Measurements from ENCODE around the gene SLC7A6OS. TPM values are rescaled to one million over a fixed set of nuclear protein-coding genes. Genes with fewer than 3 reads are reported as not detected.

SLC7A6OS gene
- total and polyA plus RNA-seq, 10 of the 15 experiments (the other 5 are each of a cell fraction or from before 2014, with no cell fraction given) = 2.9 to 27.4 (median 16.9) TPM

- no peak for TF ChIP-seq SREBF2 (IDR thresholded peaks at IDR 0.05; ENCODE audit: low read length)
- TF ChIP-seq NFYA (IDR thresholded peaks at IDR 0.05; ENCODE audit: borderline replicate concordance, low read depth, low read length) = no peak
- TF ChIP-seq ZNF384 (IDR thresholded peaks at IDR 0.05; ENCODE audit: borderline replicate concordance, low read depth, low read length) = peak; percentile 57; the same call in 1 of the 2 replicates
Measured at GRCh38 chr16:68284847-68285246, 25.9 kb downstream of the SLC7A6OS start (continued).

- 13% methylated on average over 9 of the region's 9 CpGs for WGBS (ENCODE audit: insufficient coverage, insufficient replicate concordance, low lambda C conversion rate, missing lambda C conversion rate)
- Histone ChIP-seq H3K9ac (ENCODE audit: control insufficient read depth, insufficient read depth, low read length) (peak overlapping the region; percentile 56), H2AFZ (ENCODE audit: control insufficient read depth, low read depth, low read length) (no peak overlapping the region; the same call in 1 of the 2 replicates), H3K4me3 (peak overlapping the region; percentile 23; the same call in 1 of the 2 replicates), H3K4me2 (ENCODE audit: control insufficient read depth, insufficient read depth) (peak overlapping the region; percentile 77), H3K36me3 (ENCODE audit: control insufficient read depth in 2 of 2, insufficient read depth in 2 of 2, low read length in 1 of 2) (peaks cover 15% of the 10 kb centered on the region in 2 experiments), H3K4me1 (ENCODE audit: control insufficient read depth, insufficient read depth, low read length) (peaks cover 70% of the 10 kb centered on the region), H4K20me1 (ENCODE audit: control insufficient read depth, insufficient read depth) (no peaks in the 10 kb centered on the region), H3K9me3 (replicated peaks; ENCODE audit: control insufficient read depth, insufficient read depth, low read length) (no peaks in the 10 kb centered on the region), H3K27ac (ENCODE audit: control insufficient read depth, insufficient read depth) (peak overlapping the region; percentile 91), H3K79me2 (ENCODE audit: control insufficient read depth, insufficient read depth, low read length) (peaks cover 58% of the 10 kb centered on the region), H3K27me3 (replicated peaks in 1 of 2; ENCODE audit: control insufficient read depth in 2 of 2, insufficient read depth in 2 of 2, low read length in 1 of 2) (no peaks in the 10 kb centered on the region)
- in situ Hi-C loops (cut with MboI) = no loop called here
- intact Hi-C loops (cut with micrococcal nuclease; ENCODE audit: unreplicated experiment) = no loop called here
- ChIA-PET CTCF (interaction anchor here (0.8 to 5.2 kb wide), 12 partner anchors 8 to 101 kb away, joined by 3 to 126 read pairs (median 4); partner anchors contain the start of genes PRMT7, SLC7A6 and SLC7A6OS), RAD21 (ENCODE audit: unreplicated experiment) (interaction anchor here (1.0 to 4.8 kb wide), 14 partner anchors 8 to 186 kb away, joined by 3 to 97 read pairs (median 7); partner anchors contain the start of genes PRMT7, SLC7A6 and SLC7A6OS), SMC1A (ENCODE audit: uncharacterized antibody, unreplicated experiment) (interaction anchor here (0.5 to 16.5 kb wide), 15 partner anchors 8 to 187 kb away, joined by 3 to 253 read pairs (median 4); partner anchors contain the start of genes PRMT7, SLC7A6 and SLC7A6OS), POLR2A (interaction anchor here (0.6 to 11.1 kb wide), 17 partner anchors 8 to 199 kb away, joined by 3 to 177 read pairs (median 4); partner anchors contain the start of genes NFATC3, PRMT7, SLC7A6 and SLC7A6OS)
- TF ChIP-seq MEF2B (IDR thresholded peaks at IDR 0.05; ENCODE audit: partially characterized antibody, poor library complexity, severe bottlenecking) (peak; percentile 50), BCL11A (IDR thresholded peaks at IDR 0.05; ENCODE audit: low read depth, low read length) (no peak), IKZF2 (IDR thresholded peaks at IDR 0.05) (peak in 1 of 2 experiments; percentile 9; a peak in 1 of 4 replicates), CBX3 (IDR thresholded peaks at IDR 0.05; ENCODE audit: borderline replicate concordance, low read depth) (no peak), ZBTB4 (CRISPR knock-in tag; IDR thresholded peaks at IDR 0.05) (no peak), SIN3A (IDR thresholded peaks at IDR 0.05; ENCODE audit: low read depth, low read length) (no peak), TBL1XR1 (IDR thresholded peaks at IDR 0.05; ENCODE audit: low read depth, low read length) (0 out of 2 replicates have a peak, but pooled peaks have one; percentile 16), CBFB (IDR thresholded peaks at IDR 0.05; ENCODE audit: low read depth) (0 out of 2 replicates have a peak, but pooled peaks have one; percentile 19), NR2F1 (conservative IDR thresholded peaks at IDR 0.05) (peak; percentile 56; the same call in 1 of the 2 replicates), CBX5 (IDR thresholded peaks at IDR 0.05; ENCODE audit: low read depth) (no peak), RUNX3 (IDR thresholded peaks at IDR 0.05; ENCODE audit: low read length) (peak; percentile 80), RELA (IDR thresholded peaks at IDR 0.05; ENCODE audit: borderline replicate concordance, partially characterized antibody) (no peak), ZBTB33 (IDR thresholded peaks at IDR 0.05) (no peak), EED (IDR thresholded peaks at IDR 0.05; ENCODE audit: low read depth) (peak; percentile 21; the same call in 1 of the 2 replicates)
- ATAC-seq (peak; percentile 68), FAIRE-seq (no peak), DNase-seq (ENCODE audit: low read depth, low spot score) (no peak)
- BruUV-seq (replicated peaks) = no TSS peak
Measured at GRCh38 chr16:68283801-68284598, 26.7 kb downstream of the SLC7A6OS start.
